OCI-LY3 (cell line): Measurements from ENCODE around the gene GRID2.

ENCODE experiments used
- CTCF ChIP-seq: fragments of 200-600, 300-600 bp; sonication (generic); IDR thresholded peaks from 2 replicates; pipeline ENCODE4 v1.5.1; 2014; ENCODE audit warnings: antibody characterized with exemption, low read length, low read depth
- EZH2phosphoT487 ChIP-seq: fragments of 200-600 bp; shearing (Covaris generic); IDR thresholded peaks from 2 replicates; pipeline ENCODE4 v1.6.1; 2018; ENCODE audit warnings: antibody characterized with exemption, mixed run types, low read depth

DNA sequence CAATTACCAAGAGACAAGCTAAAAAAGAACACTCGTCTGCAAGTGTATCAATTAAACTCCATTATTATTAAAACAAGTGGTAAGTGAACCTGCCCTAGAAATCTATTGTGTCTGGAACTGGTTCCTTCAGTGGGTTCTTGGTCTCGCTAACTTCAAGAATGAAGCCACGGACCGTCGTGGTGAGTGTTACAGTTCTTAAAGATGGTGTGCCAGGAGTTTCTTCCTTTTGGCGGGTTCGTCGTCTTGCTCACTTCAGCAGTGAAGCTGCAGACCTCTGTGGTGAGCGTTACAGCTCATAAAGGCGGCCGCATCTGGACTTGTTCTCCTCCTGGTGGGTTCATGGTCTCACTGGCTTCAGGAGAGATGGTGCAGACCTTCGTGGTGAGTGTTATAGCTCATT lies 231.8 kb downstream of the GRID2 start:
- no peak for TF ChIP-seq CTCF
- no peak for TF ChIP-seq EZH2phosphoT487
